ENCODE results near the gene PLA2G4C. TPM values are rescaled to one million over a fixed set of nuclear protein-coding genes. Genes with fewer than 3 reads are reported as not detected.
"Not testable (repeated sequence)": the region's sequence is repeated elsewhere in the genome, so short reads cannot be mapped to it uniquely, and the experiment has no call there.

PLA2G4C gene
- total RNA-seq, 2 experiments from 2014 or later = 0.65 to 0.72 TPM

- Mint-ChIP-seq H3K4me1 (no peaks in the 10 kb centered on the region), H3K36me3 (no peaks in the 10 kb centered on the region), H3K27ac (no peak overlapping the region), H3K27me3 (no peaks in the 10 kb centered on the region), H3K9me3 (peaks cover 4% of the 10 kb centered on the region), H3K4me3 (no peak overlapping the region)
- ATAC-seq (ENCODE audit: low read depth) = no peak
- DNase-seq = no peak
- POLR2A ChIA-PET = no interaction called here
Observed at GRCh38 chr19:48095612-48096175, 14.9 kb downstream of the PLA2G4C start.

- Mint-ChIP-seq H3K9me3 (peaks cover 4% of the 10 kb centered on the region), H3K4me3 (no peak overlapping the region), H3K27ac (no peak overlapping the region), H3K4me1 (no peaks in the 10 kb centered on the region), H3K36me3 (no peaks in the 10 kb centered on the region), H3K27me3 (peaks cover 2% of the 10 kb centered on the region)
- POLR2A ChIA-PET = no interaction called here
- ATAC-seq (ENCODE audit: low read depth) (no peak), DNase-seq (no peak)
Observed at GRCh38 chr19:48094855-48095203, 15.8 kb downstream of the PLA2G4C start.

GRCh38 chr19:48094129-48094854 is 16.3 kb downstream of the PLA2G4C start:
- Mint-ChIP-seq H3K4me3 (no peak overlapping the region), H3K9me3 (peaks cover 4% of the 10 kb centered on the region), H3K27me3 (peaks cover 2% of the 10 kb centered on the region), H3K36me3 (no peaks in the 10 kb centered on the region), H3K27ac (no peak overlapping the region), H3K4me1 (no peaks in the 10 kb centered on the region)
- POLR2A ChIA-PET = no interaction called here
- DNase-seq (no peak), ATAC-seq (ENCODE audit: low read depth) (no peak)

GRCh38 chr19:48091111-48091718 is 19.4 kb downstream of the PLA2G4C start:
- DNase-seq; H3K36me3 Mint-ChIP-seq; H3K9me3 Mint-ChIP-seq; ATAC-seq (ENCODE audit: low read depth); POLR2A ChIA-PET; H3K4me1 Mint-ChIP-seq; H3K27me3 Mint-ChIP-seq; H3K4me3 Mint-ChIP-seq; H3K27ac Mint-ChIP-seq: not testable (repeated sequence)

GRCh38 chr19:48090281-48090802 is 20.3 kb downstream of the PLA2G4C start:
- Mint-ChIP-seq H3K9me3 (no peaks in the 10 kb centered on the region), H3K4me3 (no peak overlapping the region), H3K27me3 (peaks cover 5% of the 10 kb centered on the region), H3K4me1 (no peaks in the 10 kb centered on the region), H3K27ac (no peak overlapping the region), H3K36me3 (no peaks in the 10 kb centered on the region)
- POLR2A ChIA-PET = no interaction called here
- DNase-seq (no peak), ATAC-seq (ENCODE audit: low read depth) (no peak)

- H3K27me3 Mint-ChIP-seq; ATAC-seq (ENCODE audit: low read depth); H3K4me3 Mint-ChIP-seq; POLR2A ChIA-PET; H3K4me1 Mint-ChIP-seq; DNase-seq; H3K9me3 Mint-ChIP-seq; H3K36me3 Mint-ChIP-seq; H3K27ac Mint-ChIP-seq: not testable (repeated sequence)
Observed at GRCh38 chr19:48088991-48089390, 21.6 kb downstream of the PLA2G4C start.

GRCh38 chr19:48085904-48086864 is 24.4 kb downstream of the PLA2G4C start:
- H3K27me3 Mint-ChIP-seq = peaks cover 5% of the 10 kb centered on the region
- no peak overlapping the region for H3K27ac Mint-ChIP-seq
- no peak for ATAC-seq (ENCODE audit: low read depth)

GRCh38 chr19:48085076-48085475 is 25.5 kb downstream of the PLA2G4C start:
- Mint-ChIP-seq H3K36me3 (no peaks in the 10 kb centered on the region), H3K27me3 (peaks cover 3% of the 10 kb centered on the region), H3K27ac (no peak overlapping the region), H3K9me3 (no peaks in the 10 kb centered on the region), H3K4me3 (no peak overlapping the region), H3K4me1 (no peaks in the 10 kb centered on the region)
- POLR2A ChIA-PET = no interaction called here
- ATAC-seq (ENCODE audit: low read depth) = no peak
- DNase-seq = no peak

More at GRCh38 chr19:48085904-48086864, 24.4 kb downstream of the PLA2G4C start:
- Mint-ChIP-seq H3K36me3 (no peaks in the 10 kb centered on the region), H3K4me3 (no peak overlapping the region), H3K9me3 (no peaks in the 10 kb centered on the region), H3K4me1 (no peaks in the 10 kb centered on the region)
- POLR2A ChIA-PET = no interaction called here
- DNase-seq = no peak

GRCh38 chr19:48081106-48081505 is 29.5 kb downstream of the PLA2G4C start:
- no peaks in the 10 kb centered on the region for H3K36me3 Mint-ChIP-seq
- peaks cover 3% of the 10 kb centered on the region for H3K27me3 Mint-ChIP-seq
- H3K4me3 Mint-ChIP-seq = no peak overlapping the region
- DNase-seq (no peak), ATAC-seq (ENCODE audit: low read depth) (no peak)
- no peaks in the 10 kb centered on the region for H3K4me1 Mint-ChIP-seq
- no peaks in the 10 kb centered on the region for H3K9me3 Mint-ChIP-seq
- no peak overlapping the region for H3K27ac Mint-ChIP-seq
- POLR2A ChIA-PET = no interaction called here

GRCh38 chr19:48070177-48070769 is 40.3 kb downstream of the PLA2G4C start:
- H3K4me1 Mint-ChIP-seq; H3K27me3 Mint-ChIP-seq; POLR2A ChIA-PET; H3K9me3 Mint-ChIP-seq; H3K36me3 Mint-ChIP-seq; DNase-seq; ATAC-seq (ENCODE audit: low read depth); H3K27ac Mint-ChIP-seq; H3K4me3 Mint-ChIP-seq: not testable (repeated sequence)

GRCh38 chr19:48069435-48069834 is 41.2 kb downstream of the PLA2G4C start:
- ATAC-seq (ENCODE audit: low read depth) = no peak
- H3K36me3 Mint-ChIP-seq = no peaks in the 10 kb centered on the region
- no peak overlapping the region for H3K27ac Mint-ChIP-seq
- POLR2A ChIA-PET = no interaction called here
- no peak for DNase-seq
- H3K4me3 Mint-ChIP-seq = no peak overlapping the region
- H3K4me1 Mint-ChIP-seq = no peaks in the 10 kb centered on the region
- peaks cover 3% of the 10 kb centered on the region for H3K27me3 Mint-ChIP-seq
- H3K9me3 Mint-ChIP-seq = no peaks in the 10 kb centered on the region

- Mint-ChIP-seq H3K9me3 (no peaks in the 10 kb centered on the region), H3K36me3 (no peaks in the 10 kb centered on the region), H3K4me3 (no peak overlapping the region), H3K27me3 (peaks cover 8% of the 10 kb centered on the region), H3K27ac (no peak overlapping the region), H3K4me1 (no peaks in the 10 kb centered on the region)
- POLR2A ChIA-PET = no interaction called here
- no peak for DNase-seq
- no peak for ATAC-seq (ENCODE audit: low read depth)
Observed at GRCh38 chr19:48064509-48064908, 46.1 kb downstream of the PLA2G4C start.
